Activated CD8-positive, alpha-beta memory T cell treated with anti-CD3 and anti-CD28 coated beads for 1 hour (primary cell): Measurements from ENCODE around the gene FGF8.
"Not testable (repeated sequence)": the region's sequence is repeated elsewhere in the genome, so short reads cannot be mapped to it uniquely, and the experiment has no call there.

Experiments used
- DNase-seq, 2 donors: peaks; one replicate each; pipeline ENCODE4 v3.0.0-alpha.2; 2020; ENCODE audit warnings: low read depth in 1 of 2; ENCODE audit errors: extremely low read depth in 1 of 2

FGF8 gene, protein sequence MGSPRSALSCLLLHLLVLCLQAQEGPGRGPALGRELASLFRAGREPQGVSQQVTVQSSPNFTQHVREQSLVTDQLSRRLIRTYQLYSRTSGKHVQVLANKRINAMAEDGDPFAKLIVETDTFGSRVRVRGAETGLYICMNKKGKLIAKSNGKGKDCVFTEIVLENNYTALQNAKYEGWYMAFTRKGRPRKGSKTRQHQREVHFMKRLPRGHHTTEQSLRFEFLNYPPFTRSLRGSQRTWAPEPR

DNA sequence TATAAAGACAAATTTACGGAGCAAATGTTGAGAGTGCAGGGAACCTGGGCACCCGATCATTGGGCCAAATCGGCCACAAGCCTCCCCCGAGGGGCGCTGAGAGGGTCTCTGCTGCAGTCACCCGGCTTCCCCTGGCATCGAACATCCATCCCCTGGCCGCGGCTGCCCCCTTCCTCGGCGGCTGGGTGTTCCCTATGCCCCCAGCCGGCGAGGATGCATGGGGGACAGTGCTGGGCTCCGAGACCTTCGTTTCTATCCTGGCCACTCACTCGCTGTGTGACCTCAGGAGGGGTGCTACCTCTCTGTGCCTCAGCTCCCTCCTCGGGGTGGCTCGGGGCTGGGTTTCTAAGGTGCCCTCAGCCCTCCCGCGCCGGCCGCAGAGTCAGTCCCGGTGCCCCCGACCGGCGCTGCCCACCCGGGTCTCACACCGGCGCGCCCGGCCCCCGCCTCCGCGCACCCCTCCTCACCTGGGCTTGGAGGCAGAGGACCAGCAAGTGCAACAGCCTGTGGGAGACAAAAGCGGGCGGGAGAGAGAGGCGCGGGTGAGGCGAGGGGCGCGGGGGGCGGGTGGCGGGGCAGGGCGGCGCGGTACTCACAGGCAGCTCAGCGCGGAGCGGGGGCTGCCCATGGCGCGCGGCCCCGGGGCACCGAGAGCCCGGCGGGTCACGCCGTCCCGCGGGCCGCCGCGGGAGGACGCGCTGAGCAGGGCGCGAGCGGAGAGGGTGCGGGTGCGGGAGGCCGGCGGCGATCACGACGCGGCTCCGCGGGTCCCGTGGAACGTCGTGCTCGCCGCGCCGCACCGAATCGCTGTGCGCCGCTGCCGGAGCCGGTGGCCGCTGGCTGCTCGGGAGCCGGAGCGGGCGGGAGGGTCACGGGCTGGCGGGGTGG is at the start of gene FGF8:
TSS of gene FGF8 (minus strand) at position 842 of the 888 bp plus-strand sequence. CDS start at position 628, 214 bp downstream.
- DNase-seq, result no peak

DNA sequence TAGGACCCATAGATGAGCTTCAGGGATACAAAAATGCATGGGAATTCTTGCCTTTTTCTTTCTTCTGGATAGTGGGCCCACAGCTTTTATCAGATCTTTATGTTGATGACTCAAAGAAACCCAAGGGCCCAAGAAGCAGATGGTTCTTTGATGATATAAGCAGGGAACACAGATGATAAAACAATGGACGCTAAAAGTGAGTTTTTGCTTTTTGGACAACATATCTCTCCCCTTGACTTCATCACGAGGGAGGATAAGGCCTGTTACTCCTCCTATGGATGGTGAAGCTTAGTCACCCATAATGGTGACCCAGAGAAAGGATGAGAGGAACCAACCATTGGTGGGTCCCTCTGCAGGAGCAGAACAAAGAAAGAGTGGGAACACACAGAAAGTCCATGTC is 48.8 kb upstream of the FGF8 start:
- no peak for DNase-seq

DNA sequence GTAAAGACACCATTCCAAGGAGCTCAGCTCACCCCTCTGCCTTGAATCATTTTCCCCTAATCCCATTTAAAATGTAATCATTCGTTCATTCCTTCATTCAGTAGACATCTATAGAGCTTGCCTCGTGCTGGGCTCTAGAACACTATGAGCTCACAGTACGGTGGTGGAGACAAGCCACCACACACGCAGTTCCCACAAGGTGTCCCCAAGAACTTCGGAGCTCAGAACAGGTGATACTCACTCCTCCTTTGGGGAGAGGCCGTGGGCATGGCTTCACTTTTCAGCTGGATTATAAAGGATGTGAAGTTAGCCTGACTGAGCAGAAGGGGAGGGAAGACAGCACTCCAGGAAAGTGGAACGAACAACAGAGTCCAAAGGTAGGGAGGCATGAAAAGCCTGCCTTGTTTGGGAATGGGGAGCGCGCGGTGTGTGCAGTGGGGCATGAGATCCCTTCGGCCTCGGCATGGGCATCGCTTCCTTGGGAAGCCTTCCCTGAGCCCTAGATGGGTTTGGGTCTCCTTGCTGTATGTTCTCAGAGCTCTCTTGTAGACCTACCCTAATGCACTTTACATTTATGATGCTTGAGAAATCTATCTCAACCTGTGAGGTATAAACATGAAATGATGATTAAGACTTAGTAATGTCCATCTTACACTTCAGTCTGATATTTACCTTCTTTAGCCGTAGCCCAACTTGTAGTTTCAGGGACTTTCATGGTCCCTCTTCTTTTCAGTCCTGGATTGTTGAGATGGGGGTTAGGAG is 43.1 kb upstream of the FGF8 start:
- DNase-seq, result no peak

DNA sequence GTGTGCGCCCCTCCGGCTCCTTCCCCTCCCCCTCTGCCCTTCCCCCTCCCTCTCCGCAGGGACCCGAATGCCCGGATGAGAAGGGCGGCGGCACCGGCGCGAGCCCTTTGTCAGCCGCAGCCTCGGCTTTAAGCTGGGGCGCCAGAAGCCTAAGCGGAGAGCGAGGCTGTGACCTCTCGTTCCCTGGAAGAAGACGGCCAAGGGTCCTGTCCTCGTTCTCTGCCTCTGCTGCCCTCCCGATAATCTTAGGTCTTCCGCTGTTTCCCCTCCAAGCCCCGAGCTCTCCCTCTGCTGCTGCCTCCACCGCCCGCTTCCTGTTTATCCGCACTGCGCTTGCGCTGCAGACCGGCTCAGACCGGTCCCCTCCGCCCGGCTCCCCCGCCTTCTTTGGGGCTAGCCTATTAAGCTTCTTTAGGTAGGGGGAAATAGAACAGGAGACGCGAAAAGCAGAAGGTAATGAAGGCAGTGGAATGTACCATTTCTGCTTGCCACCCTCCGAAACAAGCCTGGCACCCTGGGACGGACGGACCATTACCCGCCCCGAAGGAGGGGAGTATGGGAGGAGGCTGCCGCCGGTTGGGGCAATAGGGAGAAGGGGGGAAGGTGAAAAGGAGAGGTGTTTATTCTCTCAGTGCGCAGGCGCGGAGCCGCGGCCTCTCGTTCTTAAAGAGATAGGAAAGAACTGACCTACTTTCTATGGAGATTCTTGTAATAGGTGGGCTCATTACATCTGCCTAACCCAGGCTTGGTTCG is 42.4 kb upstream of the FGF8 start, which contains the start of gene OGA:
TSS of gene OGA (minus strand) at position 326 of the 753 bp plus-strand sequence. CDS start 422 bp downstream, outside the sequence.
- peak; percentile 94 to 96 for DNase-seq

DNA sequence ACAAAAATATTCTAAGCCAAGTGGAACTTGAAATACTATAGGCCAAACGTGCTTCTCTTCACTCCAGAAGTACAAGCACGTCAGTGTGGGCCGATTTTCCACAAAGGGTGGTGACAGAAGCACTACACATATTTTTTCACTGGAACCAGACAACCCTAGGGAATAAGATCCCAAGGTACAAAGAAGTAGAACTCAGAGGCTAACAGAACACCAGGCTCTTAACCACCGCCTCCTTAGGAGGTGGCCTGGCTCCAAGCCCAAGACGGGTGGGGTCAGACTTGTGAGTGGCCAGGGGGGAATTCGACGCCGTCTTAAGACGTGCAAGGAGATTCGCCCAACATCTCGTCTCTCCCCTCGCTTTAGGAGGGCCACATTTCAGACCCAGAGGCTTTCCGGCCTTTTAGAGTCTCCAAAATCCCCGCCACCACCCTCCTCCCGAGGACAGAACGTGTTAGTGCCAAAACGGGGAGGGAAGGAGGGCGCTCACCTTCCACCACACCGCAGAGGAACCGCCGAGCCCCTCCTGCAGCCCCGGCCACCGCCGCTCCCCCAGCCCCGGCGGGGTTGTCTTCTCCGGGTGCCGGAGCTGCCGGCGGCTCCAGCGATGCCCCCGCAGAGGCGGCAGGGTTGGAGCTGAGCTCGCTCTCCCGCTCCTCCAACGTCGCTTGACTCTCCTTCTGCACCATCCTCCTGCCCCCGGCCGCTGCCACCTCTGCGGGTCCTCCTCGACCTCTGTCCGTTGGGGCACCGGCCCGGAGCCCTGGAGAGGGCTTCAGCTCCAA is 41.6 kb upstream of the FGF8 start:
- no peak for DNase-seq

DNA sequence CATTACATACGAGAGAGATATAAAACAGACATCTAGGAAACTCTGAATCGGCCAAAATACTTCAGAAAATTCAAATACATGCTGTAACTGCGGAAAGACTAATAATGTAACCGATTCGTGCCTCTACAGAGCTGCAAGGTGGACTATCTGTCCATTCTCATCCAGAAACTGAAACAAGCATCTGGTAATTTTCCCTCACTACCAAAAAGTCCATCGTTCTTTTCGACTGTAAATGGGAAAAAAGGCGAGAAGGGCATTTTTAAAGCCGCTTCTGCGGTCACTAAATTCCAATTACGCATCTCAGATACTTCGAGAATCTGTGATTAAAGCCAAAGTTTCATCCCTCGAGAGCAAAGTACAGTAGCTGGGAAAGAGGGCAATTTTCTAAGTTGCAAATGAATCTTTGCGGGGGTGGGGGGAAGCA is 41.0 kb upstream of the FGF8 start:
- DNase-seq, result no peak

DNA sequence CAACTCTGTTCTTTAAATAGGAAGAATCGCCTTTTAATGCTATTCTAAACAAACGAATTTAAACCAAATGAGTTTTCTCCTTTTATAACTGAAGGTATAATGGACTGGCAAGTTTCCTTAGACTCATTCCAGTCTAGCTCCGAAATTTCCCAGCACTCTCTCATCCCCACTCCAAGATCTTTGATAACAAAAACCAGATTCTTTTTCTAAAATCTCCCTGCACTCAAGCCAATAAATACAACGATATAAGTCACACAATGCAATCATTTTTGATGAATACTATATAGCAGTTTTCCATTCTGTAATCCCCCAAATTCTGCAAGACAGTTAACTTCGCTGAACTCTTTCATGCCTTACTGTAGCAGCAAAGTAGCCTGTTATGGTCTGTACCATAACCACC is 40.5 kb upstream of the FGF8 start:
- DNase-seq, result no peak

DNA sequence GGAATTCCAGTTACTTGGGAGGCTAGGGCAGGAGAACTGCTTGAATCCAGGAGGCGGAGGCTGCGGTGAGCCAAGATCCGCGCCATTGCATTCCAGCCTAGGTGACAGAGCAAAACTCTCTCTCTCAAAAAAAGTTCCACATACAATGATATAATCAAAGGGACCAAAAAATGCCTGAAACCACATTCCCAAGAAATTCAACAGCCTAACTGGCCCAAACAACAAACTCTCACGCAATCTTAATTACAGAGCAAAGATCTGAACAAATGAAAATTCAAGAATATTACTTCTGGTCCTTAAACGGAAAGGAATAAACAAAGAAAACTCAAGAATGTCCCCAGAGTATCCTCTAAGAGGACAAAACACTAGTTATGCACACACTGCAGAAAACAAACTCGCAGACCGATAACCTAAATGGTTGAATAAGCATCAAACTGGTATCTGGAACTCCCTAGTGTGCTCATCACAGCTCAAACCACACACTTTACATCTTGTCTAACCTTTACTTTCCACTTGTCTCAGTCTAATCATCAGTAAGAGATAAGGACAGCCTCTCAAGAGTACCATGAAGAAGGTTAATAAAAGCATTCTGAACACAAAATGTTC is 38.7 kb upstream of the FGF8 start:
- no peak for DNase-seq

DNA sequence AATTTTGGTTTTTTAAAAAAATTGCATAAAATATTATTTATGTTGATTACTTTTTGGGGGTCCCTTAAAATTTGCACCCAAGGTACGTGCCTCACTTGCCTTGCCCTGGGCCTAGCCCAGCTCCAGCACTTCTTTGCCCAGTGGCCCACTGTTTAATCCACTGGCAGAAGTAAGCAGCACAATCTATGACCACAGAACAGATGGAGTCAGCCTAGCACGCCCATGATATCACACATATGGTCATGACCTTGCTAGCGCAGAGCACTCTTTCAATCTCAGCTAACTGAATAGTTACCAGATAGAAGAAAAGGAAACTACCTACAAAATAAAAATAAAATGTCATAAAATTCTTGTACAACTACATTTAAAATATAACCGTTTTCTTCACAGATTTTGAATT is 36.7 kb upstream of the FGF8 start:
- DNase-seq, result no peak

DNA sequence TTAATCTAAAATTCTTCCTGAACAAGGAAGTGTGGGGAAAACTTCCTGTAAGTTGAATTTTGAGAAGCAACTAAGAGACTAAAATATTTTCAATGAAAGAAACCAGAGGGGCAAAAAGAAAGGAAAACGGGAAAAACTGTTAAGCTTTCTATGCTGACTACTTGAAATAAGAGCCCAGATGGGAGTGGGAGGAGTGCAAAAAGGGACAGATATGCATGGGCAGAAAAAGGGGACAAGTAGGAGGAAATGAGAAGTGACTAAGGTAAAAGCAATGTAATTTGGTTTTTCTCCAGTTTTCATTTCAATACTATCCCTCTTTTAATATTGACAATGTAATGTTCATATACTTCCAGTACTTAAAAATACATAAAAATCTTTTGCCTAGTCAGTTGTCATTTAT is 31.2 kb upstream of the FGF8 start:
- DNase-seq, result no peak

DNA sequence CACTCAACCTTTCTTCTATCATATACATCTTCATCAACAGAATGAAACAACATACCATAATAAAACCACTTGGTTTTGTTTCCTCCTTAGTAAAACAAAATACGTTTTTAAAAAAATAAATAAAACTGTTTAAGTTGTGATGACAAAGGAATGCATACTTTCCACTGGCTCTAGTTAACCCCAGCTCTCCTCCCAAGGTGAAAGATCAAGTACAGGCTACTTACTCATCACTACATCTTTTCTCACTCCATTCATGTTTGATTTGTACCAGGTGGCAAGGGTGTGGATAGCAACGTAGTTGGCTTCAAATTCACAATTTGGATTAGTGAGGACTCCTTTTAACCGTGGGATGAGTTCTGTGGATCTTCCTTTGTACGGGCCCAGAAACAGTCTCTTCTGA is 27.6 kb upstream of the FGF8 start:
- no peak for DNase-seq

DNA sequence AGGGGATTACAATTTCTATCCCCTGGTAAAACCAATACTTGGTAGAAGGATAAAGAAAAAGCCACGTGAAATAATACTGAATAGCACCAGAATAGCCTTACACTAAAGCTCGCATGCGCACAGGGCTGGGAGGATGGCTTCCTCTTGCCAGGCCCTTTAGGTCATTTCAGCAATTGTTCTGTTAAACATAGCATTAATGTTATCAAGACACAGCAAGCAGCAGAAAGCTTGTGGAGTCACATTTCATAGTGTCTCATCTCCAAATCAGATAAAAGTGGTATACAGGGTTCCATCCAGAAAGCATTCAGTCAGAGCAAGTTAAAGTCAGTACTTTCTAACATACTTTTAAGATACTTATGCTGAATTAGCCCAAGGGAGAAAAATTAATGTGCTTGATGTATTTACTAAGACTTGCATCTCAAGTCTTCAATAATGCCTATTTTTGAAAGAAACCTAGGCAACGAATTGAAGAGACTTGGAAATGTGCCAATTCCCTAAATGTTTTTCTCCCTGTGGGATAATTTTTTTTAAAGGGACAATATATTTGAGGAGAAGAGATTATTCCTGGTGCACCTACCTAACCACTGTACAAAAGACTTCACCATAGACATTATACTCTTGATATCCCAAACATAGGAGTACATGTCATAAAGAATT is 21.6 kb upstream of the FGF8 start:
- DNase-seq, result no peak

DNA sequence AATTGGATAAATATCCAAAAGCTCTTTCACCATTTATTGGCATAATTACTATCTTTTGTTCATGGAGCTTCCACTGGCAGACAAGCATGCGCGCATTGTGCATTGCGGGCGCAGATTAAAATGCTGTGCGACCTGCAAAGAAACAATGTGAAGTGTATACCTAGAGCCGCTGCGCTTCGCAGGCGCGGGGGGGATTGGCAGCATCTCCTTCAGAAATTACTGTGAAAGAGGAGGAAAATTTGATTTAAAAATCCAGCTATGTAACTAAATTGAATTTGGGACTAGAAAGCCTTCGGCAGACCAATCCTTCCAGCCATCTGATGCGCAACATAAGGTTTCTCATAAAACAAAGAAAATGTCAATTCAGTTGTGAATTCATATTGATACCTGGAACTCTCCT is 17.6 kb upstream of the FGF8 start:
- DNase-seq, result no peak

DNA sequence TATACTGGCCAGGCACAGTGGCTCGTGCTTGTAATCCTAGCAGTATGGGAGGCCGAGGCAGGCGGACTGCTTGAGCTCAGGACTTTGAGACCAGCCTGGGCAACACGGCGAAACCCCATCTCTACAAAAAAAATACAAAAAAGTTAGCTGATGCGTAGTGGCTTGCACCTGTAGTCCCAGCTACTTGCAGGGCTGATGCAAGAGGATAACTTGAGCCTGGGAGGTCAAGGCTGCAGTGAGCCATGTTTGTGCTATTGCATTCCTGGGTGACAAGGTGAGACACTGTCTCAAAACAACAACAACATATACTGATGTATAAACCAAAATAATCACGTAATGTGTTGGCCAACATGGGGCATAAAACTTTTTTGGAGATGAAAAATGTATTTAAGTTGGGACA is 13.8 kb upstream of the FGF8 start:
- no peak for DNase-seq

DNA sequence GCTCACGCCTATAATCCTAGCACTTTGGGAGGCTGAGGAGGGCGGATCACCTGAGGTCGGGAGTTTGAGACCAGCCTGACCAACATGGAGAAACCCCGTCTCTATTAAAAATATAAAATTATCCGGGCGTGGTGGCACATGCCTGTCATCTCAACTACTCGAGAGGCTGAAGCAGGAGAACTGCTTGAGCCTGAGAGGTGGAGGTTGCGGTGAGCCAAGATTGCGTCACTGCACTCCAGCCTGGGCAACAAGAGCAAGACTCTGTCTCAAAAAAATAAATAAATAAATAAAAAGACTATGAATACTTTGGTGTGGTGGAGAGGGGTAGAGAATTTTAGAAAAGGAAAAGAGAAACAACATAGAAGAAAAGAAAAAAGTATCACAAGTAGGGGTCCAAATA is 13.3 kb upstream of the FGF8 start:
- DNase-seq, result not testable (repeated sequence)

DNA sequence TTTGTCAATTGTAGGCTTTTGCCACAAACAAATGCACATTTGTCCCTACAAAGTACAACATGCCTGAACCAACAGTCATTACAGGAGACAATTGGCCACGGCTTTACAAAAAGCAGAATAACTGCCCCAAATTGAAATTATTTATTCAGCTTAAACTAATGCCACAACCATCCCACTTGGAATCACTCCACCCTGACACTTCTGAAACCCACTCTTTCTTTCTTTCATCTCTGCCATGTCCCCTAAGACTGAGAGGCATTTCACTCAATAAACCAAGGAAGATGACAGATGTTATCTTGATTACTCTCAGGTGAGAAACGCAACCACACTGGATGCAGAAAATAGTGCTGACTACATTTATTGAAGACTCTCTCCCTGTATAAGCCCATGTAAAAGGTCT is 9.9 kb upstream of the FGF8 start:
- no peak for DNase-seq

DNA sequence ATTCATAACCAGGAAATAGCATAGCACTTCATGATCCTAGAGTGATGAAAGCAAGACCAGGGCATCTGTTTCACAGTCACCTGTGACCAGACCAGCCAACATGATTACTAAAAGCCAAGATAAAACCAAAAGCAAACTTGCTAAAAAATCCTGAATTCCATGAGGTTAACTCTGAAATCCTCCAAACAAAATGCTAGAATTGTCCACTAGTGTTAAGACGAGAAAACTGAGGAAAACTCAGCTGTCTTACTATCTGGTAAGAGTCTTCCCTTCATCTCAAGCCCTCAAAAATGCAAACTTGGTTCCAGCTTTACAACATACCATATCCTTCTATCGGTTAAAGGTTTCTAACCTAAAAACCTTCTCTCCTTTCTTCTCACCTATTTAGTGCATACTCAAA is 8.6 kb upstream of the FGF8 start:
- DNase-seq, result no peak

DNA sequence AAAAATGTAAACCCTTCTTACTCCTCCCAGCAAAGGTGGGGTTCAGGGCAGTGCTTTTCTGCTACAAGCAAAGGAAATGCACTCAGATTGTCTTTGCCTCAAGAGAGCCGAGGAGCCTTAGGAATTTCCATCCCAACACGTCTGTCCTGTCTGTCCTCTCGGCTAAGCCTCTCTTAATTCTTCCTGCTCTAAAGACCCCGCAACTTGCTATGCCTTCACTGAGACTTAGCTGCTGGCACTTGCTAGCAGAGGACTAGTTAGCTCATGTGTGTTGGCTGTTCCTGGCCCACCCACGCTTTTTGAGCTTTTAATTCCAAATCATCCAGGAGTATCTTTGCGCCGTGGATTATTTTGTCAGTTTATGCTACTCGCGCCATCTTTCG is 7.8 kb upstream of the FGF8 start:
- no peak for DNase-seq
